ENCODE data around the gene SLX4IP.

SLX4IP gene

DNA sequence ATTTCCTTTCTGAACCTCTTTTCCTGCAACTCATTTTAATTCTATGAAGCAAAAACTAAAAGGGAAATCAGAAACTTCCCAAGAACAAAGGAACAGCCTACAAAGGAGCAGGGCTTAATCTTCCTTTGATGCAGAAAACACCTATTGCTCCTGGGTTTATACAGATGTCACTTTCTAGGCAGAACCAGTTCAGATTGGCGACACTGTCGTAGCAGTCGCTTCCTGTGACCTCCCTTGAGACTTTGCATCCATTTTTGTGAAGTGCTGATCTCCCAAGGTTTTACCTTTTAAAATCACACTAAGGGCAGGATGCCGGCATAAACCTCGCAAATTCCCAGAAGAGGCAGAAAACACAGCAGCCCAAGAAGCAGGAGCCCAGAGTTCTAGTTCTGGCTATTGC is 198.6 kb downstream of the SLX4IP start:
- no peak overlapping the region for H3K4me3 ChIP-seq (replicated peaks; ENCODE audit: low read depth, low read length)
- TF ChIP-seq, protein P1, sequence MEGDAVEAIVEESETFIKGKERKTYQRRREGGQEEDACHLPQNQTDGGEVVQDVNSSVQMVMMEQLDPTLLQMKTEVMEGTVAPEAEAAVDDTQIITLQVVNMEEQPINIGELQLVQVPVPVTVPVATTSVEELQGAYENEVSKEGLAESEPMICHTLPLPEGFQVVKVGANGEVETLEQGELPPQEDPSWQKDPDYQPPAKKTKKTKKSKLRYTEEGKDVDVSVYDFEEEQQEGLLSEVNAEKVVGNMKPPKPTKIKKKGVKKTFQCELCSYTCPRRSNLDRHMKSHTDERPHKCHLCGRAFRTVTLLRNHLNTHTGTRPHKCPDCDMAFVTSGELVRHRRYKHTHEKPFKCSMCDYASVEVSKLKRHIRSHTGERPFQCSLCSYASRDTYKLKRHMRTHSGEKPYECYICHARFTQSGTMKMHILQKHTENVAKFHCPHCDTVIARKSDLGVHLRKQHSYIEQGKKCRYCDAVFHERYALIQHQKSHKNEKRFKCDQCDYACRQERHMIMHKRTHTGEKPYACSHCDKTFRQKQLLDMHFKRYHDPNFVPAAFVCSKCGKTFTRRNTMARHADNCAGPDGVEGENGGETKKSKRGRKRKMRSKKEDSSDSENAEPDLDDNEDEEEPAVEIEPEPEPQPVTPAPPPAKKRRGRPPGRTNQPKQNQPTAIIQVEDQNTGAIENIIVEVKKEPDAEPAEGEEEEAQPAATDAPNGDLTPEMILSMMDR (IDR thresholded peaks at IDR 0.05; ENCODE audit: low read length, missing control alignments): no peak
- no peak for DNase-seq (ENCODE audit: low read depth)

DNA sequence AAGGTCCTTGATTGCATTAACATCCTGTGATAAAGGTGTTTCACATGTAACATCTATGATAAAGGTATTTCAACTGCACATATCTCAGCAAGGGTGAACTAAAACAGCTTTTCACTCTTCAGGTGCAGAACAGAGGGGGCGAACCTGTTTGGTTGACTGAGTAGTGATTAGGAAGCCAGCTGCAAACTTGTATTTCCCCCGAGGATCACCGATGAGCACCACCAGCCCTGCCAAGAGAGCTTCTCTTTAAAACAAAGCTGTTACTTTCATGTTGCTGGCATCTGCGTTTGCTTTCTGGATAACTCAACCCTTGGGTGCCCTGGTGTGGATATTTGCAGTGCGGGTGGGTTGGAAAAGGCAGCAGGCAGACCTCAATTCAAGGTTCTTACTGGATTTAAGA is 199.1 kb downstream of the SLX4IP start:
- no peak overlapping the region for H3K4me3 ChIP-seq (replicated peaks; ENCODE audit: low read depth, low read length)
- DNase-seq (ENCODE audit: low read depth): no peak
- TF ChIP-seq, protein P1 (IDR thresholded peaks at IDR 0.05; ENCODE audit: low read length, missing control alignments): no peak

DNA sequence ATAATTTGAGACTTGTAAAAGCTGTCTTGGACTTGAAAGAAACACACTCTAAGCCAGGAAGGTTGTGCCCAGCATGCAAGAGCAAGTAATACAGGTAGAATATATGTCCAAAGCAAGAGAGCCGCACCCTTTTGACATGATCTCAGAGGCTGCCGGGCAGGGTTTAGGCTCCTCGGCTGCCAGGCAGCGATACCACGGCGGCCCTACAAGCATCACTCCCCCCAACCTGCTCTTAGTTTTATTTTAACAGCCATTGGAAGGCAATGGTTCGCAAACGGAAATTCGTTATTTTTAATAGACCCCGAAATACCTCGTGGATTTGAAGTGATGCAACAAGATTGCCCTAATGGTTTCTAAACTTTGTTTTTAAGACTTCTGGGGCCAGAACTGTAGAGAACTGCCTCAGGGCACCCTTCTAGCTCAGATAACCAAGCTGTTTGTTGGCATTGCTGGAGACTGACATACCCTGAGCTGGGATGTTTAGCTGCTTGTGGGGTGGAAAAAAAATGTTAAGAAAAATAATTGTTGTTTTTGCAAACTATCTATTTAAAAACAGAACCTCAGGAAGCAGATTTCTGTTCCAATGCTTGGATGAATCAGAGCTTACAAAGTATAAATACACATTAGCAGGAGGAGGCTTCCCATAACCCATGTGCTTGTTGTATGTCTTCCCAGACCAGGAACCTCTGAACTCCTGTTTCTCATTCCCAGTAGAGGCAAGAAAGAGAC is 199.7 kb downstream of the SLX4IP start:
- TF ChIP-seq, protein P1 (IDR thresholded peaks at IDR 0.05; ENCODE audit: low read length, missing control alignments): no peak
- no peak for DNase-seq (ENCODE audit: low read depth)

DNA sequence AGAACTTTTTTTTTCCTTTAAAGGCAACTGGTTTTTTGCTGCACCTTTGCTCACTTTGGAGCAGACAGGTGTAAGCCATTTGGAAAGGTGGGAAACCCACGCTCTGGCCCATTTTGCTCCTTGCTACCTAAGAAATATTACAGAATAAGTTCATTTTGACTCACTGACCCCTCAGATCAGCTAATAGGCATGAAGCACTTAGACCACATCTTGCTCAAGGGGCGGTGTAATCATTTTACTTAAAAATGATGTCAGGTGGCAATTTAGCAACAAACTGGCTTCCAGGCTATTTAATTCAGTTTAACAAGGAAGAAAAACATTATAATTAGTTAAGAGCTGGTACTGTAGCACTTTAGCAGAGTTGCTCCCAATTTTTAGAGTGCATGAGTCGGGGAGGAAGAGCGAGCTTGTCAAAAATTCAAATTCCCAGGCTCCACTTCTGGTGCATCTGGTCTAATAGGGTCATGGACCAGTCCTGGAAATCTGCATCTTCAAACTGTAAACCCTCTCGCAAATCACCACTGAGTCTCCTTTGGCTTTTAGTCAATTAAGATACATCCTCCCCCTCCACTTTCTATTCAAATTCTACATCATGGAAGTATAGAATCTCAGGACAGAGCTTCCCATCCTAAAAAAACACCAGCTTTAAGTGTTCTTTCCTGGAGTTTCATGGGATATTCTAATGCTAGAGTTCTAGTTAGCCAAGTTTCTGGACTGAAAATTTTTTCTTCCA is 200.5 kb downstream of the SLX4IP start:
- no peak overlapping the region for H3K4me3 ChIP-seq (replicated peaks; ENCODE audit: low read depth, low read length)
- TF ChIP-seq, protein P1 (IDR thresholded peaks at IDR 0.05; ENCODE audit: low read length, missing control alignments): no peak
- no peak for DNase-seq (ENCODE audit: low read depth)

More for the DNA sequence above, 199.7 kb downstream of the SLX4IP start:
- no peak overlapping the region for H3K4me3 ChIP-seq (replicated peaks; ENCODE audit: low read depth, low read length)

DNA sequence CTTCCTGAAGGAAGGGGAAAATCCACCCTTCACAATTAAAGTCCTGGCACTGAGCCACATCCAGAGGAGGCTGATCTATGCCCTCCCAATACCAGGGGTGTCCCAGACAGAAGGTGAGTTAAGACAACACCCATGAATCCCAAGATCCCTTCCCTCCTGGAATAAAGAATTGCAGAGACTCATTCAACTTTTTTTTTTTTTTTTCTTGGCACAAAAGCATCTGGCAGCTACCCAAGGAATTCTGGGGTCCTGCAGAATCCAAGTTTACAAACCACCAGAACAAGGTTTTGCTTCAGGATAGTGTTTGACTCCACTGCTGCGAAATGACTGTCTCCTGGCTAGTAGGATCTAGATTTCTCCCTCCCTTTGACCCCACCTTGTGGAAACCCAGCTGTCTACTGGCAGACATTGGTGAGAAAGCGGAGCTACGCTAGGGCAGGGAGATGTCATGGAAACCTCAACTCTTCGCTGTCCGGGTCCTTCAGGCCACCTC is 201.3 kb downstream of the SLX4IP start:
- no peak overlapping the region for H3K4me3 ChIP-seq (replicated peaks; ENCODE audit: low read depth, low read length)
- TF ChIP-seq, protein P1 (IDR thresholded peaks at IDR 0.05; ENCODE audit: low read length, missing control alignments): peak; percentile 7
- DNase-seq (ENCODE audit: low read depth): peak; percentile 86

DNA sequence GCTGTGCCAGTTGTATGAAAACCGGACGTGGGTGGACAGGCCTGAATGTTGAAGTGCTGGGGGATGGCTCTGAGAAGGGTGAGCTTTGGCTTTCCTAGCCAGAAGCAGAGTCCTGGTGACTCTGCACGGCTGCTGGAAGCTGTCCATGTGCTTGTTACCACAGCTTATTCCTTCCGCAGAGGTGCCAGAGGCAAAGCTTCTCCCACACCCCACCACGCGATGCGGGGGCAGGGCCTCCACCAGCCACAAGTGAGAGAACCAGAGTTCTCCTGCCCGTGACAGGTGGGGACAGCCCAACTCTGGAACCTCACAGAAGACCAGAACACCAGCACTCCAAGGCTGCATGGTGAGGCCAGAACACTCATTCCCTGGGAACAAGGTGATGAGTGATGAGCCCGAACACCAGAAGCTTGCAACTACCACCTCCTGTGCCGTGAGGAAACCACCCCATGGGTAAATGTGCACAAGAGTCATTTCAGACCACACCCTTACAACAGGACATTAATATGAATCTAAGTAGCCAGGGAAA is 202.0 kb downstream of the SLX4IP start:
- TF ChIP-seq, protein P1 (IDR thresholded peaks at IDR 0.05; ENCODE audit: low read length, missing control alignments): no peak
- no peak overlapping the region for H3K4me3 ChIP-seq (replicated peaks; ENCODE audit: low read depth, low read length)
- peak; percentile 82 for DNase-seq (ENCODE audit: low read depth)

Data from fibroblast of pulmonary artery (primary cell).